ENCODE data around the gene CCL3.
"Not testable (repeated sequence)": the region's sequence is repeated elsewhere in the genome, so short reads cannot be mapped to it uniquely, and the experiment has no call there.

The CCL3 gene

DNA sequence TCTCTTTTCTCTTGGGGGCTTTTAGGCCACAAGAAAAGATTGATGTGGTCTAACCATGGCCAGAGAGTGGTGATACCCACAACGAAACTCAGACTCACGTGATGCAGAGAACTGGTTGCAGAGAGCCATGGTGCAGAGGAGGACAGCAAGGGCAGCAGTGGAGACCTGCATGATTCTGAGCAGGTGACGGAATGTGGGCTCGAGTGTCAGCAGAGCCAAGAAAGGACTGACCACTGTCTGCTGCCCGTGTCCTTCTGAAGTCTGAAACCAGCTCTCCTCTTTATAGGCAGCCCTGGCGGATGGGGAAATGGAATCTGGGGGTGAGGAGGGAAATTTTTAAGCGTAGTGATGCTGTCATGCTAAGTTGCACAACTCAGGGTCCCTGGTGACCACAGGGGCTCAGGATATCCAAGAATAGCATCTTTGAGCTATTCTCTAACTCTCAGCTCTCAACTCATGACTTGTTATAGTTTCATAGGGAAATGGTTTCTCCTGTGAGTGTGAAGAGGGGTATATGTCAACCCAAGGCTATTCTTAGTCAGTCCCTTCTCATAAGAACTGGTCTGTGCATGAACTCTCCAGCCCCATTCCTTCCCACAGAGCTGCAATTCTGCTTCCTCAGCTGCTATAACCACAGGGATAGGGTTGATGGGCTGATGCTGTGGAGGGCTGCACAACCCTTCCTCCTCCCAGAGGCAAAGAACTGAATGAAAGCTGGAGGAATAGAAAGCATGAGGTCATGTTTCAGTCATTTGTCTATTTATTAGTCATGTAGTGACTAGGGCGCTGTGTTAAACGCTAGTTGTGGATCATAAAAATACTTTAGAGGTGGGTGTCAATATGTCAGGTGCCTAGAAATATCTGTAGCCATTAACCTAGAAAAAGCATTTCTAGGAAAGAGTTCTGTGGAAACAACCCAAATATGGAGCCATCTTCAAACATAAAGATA, at the start of gene CCL3:
Gene CCL3, minus strand, starts transcription at position 256 of the 949 bp plus-strand sequence. Its CDS starts 85 bp downstream, at position 171.
- peak; percentile 58 for DNase-seq

DNA sequence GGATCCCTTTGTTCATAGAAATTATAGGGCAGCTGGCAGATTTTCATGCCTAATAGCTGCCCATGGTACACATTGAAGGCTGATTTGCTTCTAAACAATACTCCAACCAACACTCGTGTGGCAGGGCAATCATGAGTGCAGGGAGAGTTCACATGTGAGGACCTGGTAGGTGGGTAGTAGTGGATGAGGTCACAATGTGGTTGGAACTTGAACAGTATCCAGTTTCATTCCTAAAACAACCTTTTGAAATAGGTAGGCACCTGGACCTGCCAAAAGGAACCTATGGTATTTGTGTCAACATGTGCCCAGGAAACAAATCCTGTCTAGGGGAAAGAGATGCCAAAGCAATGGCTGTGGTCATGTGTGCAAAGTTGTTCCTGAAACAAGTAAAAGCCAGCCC, 46.5 kb upstream of the CCL3 start:
- DNase-seq = no peak

DNA sequence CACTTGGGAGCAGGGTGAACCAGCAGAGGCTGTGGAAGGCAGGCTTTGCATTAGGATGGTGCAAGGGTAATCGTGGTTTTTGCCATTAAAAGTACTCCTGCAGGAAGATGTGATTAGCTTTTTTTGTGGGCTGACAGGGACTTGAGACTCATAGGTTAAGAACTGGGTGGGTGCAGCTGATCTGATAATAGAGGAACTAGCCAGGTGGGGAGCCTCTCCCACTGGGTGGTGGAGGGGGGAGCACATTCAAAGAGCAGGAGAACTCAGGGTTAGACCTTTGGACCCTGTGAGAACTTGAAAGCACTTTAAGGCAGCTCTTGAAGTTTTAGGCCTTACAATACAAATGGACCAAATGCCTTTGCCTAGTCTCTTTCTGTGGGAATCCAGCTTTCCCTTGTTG, 46.1 kb upstream of the CCL3 start:
- DNase-seq = no peak

DNA sequence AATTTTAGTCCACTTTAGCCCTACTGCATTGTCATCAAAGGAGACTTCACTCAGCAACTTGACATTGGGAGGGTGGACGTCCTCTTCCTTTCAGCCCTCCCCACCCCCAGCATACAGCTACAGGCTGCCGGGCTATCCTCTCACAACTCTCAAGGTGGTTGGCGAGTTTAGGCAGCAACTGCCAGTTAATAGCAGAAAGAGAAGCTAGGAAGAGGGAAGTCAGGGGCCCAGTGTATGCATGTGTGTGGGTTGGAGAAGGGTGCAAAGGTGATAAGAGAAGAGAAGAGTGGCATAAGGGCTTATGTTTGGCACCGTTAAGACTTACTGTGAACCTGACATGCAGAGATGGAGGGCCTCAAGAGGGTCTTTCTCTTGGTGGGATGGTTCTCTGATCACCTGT, 45.5 kb upstream of the CCL3 start:
- DNase-seq = no peak

DNA sequence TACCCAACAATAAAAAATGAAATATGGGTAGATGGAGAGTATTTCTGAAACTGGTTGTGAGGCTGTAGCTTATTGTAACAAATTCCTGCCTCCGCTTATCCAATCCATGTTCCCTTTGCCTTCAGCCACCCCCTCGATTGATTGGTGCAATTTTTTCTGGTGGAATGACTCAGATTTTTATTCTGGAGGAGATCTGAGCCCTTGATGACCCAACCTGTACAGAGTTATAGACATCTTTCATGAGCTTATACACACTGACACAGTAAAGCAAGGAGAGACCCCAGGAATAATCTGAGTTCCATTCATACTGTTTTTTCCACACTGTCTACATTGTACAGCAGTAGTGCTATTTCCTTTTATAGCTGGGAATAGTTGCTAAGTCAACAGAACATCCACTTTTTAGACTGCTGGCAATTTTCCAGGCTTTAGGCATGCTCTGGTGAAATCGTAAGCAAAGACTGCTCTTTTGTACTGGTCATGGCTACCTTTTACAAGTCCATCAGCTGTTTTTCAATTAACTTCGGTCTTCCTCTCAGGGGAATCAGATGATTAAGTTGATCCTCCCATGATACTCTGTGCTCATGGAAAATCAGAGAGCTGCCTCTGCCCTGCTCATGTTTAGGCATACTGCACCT, 43.8 kb upstream of the CCL3 start:
- DNase-seq = no peak

DNA sequence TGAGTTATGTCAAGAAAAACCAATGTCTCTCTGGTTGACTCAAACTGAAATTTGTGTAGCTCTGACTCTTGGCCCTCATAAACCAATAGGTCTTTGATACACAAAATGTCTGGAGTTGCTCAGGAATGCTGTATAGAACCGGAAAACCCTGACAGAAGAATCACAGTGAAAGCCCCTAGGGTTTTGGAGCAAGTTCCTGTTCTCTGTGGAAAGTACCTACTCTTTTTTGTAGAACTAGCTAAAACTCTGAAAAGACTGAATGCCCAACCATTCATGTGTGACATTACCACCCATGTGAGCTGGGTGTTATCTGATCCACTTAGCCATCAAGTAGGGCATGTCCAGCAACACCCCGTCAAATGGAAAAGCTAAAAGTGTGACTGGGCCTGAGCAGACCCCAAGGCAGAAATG, 42.5 kb upstream of the CCL3 start:
- DNase-seq = no peak

DNA sequence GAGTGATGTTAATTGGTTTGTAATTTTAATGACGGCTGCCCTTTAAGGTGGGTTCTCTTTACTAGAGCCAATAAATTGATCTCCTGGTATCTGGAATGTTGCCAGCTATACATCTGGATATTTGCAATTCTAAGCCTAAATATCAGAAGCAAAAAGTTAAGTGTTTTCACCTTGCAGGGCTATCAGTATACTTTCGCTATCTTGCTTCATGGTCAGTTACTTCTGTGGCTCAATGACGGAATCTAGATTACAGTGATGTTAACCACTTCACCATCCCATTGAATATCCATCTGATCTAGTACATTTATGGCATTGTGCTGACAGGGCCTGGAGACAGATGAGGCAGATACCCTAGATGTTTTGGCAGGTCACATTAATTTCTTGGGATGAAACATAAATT, 42.0 kb upstream of the CCL3 start:
- DNase-seq = no peak

DNA sequence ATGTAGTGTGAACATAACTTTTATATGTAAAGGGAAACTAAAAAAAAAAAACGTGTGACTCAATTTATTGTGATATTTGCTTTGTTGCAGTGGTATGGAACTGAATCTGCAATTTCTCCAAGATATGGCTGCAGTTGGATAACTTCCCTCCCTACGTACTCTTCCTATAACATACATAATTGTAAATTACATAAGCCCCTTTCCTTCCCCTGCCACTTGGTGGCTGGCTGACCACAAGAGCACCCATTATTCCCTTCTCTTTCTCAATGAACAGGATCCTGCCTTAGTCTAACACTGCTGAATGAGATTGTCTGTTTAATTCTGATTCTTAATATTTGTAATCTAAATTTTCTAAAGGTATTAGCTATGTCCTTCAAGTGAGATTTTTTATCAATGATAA, 41.5 kb upstream of the CCL3 start:
- no peak for DNase-seq

DNA sequence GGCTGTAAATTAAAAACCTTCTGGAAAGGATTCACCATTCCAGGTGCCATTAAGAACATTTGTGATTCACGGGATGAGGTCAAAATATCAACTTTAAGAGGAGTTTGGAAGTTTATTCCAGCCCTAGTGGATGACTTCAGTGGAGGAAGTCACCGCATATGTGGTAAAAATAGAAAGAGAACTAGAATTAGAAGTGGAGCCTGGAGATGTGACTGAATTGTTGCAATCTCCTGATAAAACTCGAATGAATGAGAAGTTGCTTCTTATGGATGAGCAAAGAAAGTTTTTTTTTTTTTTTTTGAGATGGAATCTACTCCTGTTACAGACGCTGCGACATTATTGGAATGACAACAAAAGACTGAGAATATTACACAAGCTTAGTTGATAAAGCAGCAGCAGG, 40.4 kb upstream of the CCL3 start:
- no peak for DNase-seq

DNA sequence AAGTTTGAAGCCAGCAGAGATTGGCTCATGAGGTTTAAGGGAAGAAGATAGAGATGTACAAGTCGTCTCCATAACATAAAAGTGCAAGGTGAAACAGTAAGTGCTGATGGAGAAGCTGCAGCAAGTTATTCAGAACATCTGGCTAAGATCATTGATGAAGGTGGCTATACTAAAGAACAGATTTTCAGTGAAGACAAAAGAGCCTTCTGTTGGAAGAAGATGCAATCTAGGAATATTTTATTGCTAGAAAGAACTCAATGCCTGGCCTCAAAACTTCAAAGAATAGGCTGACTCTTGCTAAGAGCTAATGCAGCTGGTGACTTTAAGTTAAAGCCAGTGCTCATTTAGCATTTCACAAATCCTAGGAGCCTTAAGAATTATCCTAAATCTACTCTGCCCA, 39.7 kb upstream of the CCL3 start:
- DNase-seq = no peak

DNA sequence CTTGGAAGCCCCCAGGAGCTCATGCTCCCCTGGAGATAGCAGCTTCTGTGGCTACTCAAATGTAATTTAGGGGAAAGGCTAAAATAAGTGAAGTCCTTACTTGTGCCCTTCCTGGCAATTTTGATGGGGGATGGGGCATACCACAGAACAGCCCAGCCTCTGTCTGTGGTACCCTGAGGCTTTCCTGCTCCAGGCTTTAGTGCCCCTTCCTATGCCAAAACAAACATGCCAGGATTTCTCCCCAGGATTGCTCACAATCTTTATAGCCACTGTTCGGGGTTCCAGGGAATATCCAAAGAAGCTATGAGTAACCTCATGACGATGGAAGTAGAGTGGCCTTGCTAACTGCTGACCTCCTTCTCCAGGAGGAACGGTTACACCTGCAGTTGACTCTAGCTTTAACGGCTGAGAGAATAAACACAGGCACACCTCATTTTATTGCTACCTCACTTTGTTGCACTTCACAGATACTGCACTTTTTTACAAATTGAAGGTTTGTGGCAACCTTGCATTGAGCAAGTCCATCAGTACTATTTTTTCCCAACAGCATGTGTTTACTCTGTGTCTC, 38.6 kb upstream of the CCL3 start:
- DNase-seq = no peak

DNA sequence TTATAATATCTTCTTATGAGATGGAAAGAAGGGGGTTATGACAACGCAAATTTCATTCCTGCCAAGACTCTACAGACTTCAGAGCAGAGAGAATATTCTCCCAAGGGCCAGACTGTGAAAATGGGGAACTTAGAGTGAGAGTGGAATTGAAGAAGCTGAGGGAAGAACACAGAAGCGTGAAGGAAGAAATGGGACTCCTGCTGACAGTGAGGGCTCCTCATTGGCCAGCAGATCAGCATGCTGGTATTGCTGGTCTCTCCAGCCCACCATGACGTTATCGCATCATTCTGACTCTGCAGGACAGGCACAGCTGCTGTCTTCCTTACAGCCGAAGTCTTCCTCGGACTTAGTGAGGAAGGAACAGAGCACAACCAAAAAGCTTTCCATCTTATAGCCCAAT, 38.0 kb upstream of the CCL3 start:
- no peak for DNase-seq

DNA sequence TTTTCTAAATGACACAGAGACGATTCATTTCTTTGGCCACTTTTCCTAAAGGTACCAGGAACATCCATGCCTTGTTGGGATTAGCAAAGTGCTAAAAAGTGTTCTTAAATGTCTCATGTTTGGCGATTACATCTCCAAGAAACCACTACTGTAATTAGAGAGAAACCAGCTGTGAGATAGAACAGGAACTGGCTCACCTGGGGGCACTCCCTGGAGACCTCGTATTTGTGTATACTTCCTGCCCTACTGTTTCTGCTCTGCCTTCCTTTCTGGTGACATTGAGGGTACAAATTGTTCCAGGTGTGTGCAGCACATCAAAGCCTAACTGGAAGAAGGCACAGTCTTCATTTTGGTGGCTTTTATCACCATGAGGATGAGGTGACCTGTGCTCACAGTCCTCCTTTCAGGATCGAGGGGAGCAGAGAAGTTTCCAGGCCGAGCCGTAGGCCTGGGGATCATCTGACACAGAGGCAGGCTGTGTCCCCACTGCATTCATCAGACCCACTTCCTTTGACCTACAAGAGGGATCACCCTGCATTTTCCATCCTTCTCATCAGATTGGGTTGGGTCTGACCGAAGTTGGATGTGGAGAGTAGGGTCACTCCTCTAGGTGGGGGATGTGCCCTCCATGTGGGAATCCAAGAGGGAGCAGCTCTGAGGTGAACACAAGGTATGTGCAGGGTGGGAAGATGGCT, 37.4 kb upstream of the CCL3 start:
- DNase-seq = no peak

DNA sequence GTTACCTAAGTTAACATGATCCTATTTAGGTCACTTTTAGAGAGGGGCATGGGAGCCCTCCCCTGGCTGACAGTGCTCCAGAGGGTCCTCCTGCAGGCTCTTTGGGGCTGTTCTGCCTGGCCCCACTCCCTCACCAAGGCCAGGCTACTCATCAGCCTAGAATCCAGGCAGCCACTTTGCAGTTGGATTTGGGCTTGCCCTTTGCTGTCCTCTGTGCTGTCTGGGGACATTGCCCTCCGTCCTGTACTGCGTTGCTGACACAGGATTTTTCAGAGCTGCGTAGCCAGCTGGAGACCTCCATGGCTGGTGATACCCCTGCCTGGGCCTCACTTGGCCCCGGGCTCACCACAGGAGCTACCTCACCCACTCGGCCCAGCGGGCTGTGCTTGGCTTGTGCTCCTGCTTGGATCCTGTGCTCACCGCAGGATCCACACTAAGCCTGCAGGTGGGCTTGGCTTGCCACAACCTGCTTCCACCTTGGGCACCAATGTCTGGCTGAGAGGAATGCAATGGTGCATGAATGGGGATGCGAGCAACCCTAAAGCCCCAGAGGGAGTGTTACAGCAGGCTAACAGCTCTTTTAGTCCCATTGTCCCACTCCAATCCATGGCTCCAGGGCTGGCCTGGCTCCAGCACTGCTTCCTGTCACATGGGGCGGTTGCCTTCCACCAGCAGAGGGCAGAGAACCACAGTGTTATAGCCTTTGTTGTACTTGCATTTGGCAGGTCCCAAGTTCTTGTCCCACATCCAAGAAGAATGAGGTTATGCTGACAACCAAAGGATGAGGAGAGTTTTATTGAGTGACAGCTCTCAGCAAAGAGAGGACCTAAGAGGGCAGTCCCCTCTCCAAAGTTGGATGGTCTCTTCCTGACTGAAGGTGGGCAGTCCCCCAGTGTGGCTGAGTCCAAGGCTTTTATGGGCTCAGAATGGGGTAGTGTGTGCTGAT, 35.2 kb upstream of the CCL3 start:
- DNase-seq = no peak

DNA sequence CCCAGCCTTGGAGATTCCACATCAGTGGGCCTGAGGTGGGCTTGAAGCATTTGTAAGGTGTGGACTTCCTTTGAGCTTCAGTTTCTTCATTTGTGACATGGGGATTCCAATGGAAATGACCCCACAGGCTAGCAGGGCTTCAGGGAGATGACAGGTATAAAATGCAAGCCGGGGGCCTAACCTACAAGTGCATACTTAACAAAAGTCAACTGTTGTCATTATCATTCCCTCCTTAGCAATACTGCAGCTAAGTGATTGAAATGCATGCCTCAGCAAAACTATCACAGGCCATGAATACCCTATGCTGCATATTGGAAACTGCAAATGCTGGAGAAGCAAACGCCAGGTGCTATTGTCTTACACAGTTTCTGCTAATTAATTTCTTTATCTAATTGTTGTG, 33.5 kb upstream of the CCL3 start:
- DNase-seq = no peak

DNA sequence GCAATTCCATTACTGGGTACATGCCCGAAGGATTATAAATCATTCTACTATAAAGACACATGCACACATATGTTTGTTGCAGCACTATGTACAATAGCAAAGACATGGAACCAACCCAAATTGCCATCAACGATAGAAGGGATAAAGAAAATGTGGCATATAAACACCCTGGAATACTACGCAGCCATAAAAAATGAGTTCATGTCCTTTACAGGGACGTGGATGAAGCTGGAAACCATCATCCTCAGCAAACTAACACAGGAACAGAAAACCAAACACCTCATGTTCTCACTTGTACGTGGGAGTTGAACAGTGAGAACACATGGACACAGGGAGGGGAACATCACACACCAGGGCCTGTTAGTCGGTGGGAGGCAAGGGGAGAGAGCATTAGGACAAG, 31.2 kb upstream of the CCL3 start:
- not testable (repeated sequence) for DNase-seq

DNA sequence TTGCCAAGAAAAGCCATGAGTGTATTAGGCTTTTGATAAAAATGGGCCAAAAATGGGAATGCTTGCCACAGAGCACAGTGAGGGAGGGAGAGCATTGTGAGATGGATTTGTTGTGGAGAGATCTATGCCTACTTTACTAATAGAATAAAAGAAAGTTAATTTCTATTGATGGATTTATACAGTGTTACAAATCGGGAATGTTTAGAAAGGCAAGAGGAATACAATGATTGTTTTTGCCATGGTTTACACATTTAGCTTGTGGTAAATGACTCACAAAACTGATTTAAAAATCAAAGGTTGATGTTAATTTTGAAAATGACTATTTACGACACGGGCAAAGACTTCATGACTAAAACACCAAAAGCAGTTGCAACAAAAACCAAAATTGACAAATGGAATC, 30.3 kb upstream of the CCL3 start:
- DNase-seq = no peak

DNA sequence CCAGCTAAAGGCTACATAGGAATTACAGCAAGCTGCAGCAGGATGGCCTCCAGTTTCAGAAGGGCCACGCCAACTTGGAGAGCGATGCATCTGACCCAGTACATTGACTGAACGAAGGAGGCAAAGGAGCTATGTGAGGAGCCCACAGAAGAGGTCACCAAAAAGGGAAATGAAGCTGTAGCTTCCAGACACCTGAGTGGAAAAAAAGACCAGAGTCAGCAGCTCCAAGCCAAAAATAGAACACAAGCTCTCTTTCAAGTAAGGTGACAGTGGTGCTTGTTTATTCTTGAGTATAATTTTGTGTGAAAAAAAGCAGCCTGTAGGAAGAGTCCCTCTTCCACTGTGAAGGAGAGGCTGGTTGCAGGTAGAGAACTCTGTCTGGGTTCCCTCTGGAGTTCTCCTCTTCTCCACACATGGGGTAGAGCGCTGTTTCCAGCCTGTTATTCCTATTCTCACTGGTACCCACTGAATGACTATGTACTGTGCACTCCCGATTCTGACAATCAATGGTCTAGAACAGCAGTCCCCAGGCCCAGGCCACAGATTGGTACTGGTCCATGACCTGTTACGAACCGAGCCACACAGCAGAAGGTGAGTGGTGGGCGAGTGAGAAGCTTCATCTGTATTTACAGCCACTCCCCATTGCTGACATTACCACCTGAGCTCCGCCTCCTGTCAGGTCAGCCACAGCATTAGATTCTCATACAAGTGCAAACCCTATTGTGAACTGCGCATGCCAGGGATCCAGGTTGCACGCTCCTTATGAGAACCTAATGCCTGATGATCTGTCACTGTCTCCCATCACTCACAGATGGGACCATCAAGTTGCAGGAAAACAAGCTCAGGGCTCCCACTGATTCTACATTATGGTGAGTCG, 28.8 kb upstream of the CCL3 start:
- no peak for DNase-seq

DNA sequence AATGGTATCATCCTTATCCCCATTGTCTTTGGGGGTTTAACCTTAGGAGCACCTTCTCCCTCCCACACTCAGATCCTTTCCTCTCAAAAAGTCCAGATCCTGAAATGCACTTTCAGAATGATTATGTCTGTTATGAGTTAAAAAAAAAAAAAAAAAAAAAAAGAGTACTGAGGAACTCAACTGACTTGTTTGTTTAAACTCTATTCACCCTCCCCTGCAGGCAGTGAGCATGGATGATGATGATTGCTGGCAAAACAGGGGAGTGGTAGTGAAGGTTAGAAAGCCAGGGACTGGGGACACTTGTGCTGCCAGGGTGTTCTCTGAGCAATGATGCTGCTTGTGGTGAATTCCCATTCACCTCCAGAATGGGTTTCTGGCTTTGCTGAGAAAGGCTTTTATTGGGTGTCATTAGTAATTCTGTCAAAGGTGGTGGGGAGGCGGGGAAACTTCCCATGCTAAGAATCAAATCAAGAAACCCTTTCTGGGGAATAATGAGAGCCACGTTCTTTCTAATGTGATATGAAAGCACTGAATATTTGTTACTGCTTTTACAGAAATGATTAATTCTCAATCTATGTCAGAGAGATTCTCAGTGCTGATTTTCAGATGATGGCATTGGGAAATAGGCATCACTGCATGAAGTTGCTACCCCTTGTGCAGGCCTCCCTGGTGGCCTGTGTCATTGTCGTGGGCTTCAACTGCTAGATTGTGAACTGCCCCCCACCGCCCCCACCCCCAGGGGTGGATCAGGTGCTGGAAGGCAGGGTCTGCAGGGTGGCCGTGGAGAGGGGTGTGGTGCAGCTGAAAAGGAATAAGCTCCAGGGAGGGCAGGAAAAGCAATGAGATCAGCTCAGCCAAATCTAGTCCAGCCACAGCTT, 27.8 kb upstream of the CCL3 start:
- no peak for DNase-seq

DNA sequence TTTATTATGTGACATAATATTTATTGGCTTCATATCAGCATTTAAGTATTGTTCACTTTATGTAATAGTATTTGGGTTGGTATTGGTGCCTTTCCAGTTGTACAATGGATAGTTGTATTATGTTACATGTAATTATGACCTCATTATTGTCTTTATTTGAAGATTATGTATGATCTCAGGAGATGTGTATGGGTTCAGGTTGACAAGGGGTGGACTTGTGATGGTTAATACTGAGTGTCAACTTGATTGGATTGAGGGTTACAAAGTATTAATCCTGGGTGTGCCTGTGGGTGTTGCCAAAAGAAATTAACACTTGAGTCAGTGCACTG, 25.7 kb upstream of the CCL3 start:
- not testable (repeated sequence) for DNase-seq

All from CD4-positive, alpha-beta T cell treated with Interleukin-17A for 1 hour (primary cell).